ENCODE measurements around the gene ZNRF4.
"Not testable (repeated sequence)": the region's sequence is repeated elsewhere in the genome, so short reads cannot be mapped to it uniquely, and the experiment has no call there.

ZNRF4 gene

DNA sequence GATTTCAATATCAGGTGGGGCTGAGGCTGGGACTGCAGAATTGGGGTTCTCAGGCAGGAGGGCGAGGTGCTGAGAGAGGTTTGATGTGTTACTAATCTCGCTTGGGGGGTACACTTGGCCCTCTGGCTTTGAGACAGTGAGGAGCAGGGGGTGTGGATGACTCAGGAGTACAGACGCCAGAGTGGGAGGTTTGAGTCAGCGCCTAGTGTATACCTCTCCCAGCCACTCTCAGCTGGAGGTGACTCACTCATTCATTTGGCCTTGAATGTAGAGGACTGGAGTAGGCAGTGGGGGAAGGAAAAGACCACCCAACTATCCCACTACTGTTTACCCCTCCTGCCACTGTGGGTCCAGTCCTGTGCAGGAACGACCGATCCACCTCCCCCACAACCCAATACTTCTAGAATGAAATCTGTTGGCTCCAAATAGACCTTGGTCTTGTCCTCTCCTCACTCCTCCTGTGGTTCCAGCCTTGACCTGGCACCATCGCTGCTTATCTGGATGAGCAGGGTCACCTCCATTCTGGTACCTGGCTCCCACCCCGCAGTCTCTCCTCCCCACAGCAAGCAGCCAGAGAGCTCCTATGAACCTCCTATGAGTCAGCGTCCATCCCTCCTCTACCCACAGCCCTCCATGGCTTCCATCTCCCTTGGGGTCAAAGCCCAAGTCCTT is 20.1 kb upstream of the ZNRF4 start:
- no peak overlapping the region for H3K27ac ChIP-seq
- no peak for TF ChIP-seq CTCF (IDR thresholded peaks at IDR 0.05)
- TF ChIP-seq ZFX (IDR thresholded peaks at IDR 0.05; ENCODE audit: borderline replicate concordance): no peak

GRCh38 chr19:5435642-5436017 is 19.6 kb upstream of the ZNRF4 start:
- TF ChIP-seq ZFX (IDR thresholded peaks at IDR 0.05; ENCODE audit: borderline replicate concordance): no peak
- TF ChIP-seq CTCF (IDR thresholded peaks at IDR 0.05): no peak
- no peak overlapping the region for H3K27ac ChIP-seq

GRCh38 chr19:5436106-5436947 is 18.9 kb upstream of the ZNRF4 start:
- TF ChIP-seq ZFX (IDR thresholded peaks at IDR 0.05; ENCODE audit: borderline replicate concordance): no peak
- TF ChIP-seq CTCF (IDR thresholded peaks at IDR 0.05): no peak

DNA sequence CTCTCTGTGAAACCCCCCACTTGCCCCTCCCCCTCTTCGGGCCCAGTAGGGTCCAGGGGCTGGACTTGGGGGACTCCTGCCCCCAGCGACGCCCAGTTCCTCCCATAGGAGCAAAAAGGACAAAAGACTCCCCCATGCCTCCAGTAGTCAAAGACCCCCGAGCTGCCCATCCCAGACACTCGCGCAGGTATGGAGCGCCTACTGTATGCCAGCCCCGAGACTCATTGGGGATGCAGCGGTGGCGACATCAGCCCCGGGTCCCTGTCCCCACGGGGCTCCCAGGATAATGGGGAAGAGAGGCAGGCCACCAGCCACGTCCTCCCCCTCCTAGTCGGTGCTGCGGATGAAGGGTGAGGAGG is 18.3 kb upstream of the ZNRF4 start:
- no peak for TF ChIP-seq CTCF (IDR thresholded peaks at IDR 0.05)
- H3K27ac ChIP-seq: no peak overlapping the region

More at GRCh38 chr19:5436106-5436947, 18.9 kb upstream of the ZNRF4 start:
- H3K27ac ChIP-seq: no peak overlapping the region

- not testable (repeated sequence) for H3K27ac ChIP-seq
Observed at GRCh38 chr19:5438756-5439155, 16.5 kb upstream of the ZNRF4 start.

- no peak overlapping the region for H3K27ac ChIP-seq
- no peak for TF ChIP-seq CTCF (IDR thresholded peaks at IDR 0.05)
- no peak for TF ChIP-seq ZFX (IDR thresholded peaks at IDR 0.05; ENCODE audit: borderline replicate concordance)
Observed at GRCh38 chr19:5439452-5439851, 15.8 kb upstream of the ZNRF4 start.

- no peak overlapping the region for H3K27ac ChIP-seq
- TF ChIP-seq CTCF (IDR thresholded peaks at IDR 0.05): no peak
- TF ChIP-seq ZFX (IDR thresholded peaks at IDR 0.05; ENCODE audit: borderline replicate concordance): no peak
Observed at GRCh38 chr19:5440299-5440698, 14.9 kb upstream of the ZNRF4 start.
